ENCODE measurements around the gene HERC4. TPM values are rescaled to one million over a fixed set of nuclear protein-coding genes. Genes with fewer than 3 reads are reported as not detected.
"Not testable (repeated sequence)": the region's sequence is repeated elsewhere in the genome, so short reads cannot be mapped to it uniquely, and the experiment has no call there.

The HERC4 gene
- total RNA-seq, 1 donor from 2014 or later: 41.6 TPM

- H3K36me3 Mint-ChIP-seq (ENCODE audit: low read depth): peaks cover 7% of the 10 kb centered on the region
- H3K27ac Mint-ChIP-seq (ENCODE audit: unreplicated experiment): peak overlapping the region; percentile 85
- H3K27me3 Mint-ChIP-seq (ENCODE audit: low read depth): no peaks in the 10 kb centered on the region
- H3K4me3 Mint-ChIP-seq (ENCODE audit: unreplicated experiment): no peak overlapping the region
- H3K9me3 Mint-ChIP-seq (ENCODE audit: low read depth): no peaks in the 10 kb centered on the region
- H3K4me1 Mint-ChIP-seq (ENCODE audit: low read depth): peaks cover 31% of the 10 kb centered on the region
- no peak for TF ChIP-seq CTCF (IDR thresholded peaks at IDR 0.05)
- DNase-seq (ENCODE audit: low spot score): no peak
These were observed 32.1 kb downstream of the HERC4 start for GRCh38 chr10:68043030-68043429.

- TF ChIP-seq CTCF (IDR thresholded peaks at IDR 0.05): no peak
- H3K9me3 Mint-ChIP-seq (ENCODE audit: low read depth): no peaks in the 10 kb centered on the region
- H3K4me1 Mint-ChIP-seq (ENCODE audit: low read depth): peaks cover 3% of the 10 kb centered on the region
- no peak overlapping the region for H3K4me3 Mint-ChIP-seq (ENCODE audit: unreplicated experiment)
- H3K36me3 Mint-ChIP-seq (ENCODE audit: low read depth): peaks cover 21% of the 10 kb centered on the region
- no peak overlapping the region for H3K27ac Mint-ChIP-seq (ENCODE audit: unreplicated experiment)
- H3K27me3 Mint-ChIP-seq (ENCODE audit: low read depth): no peaks in the 10 kb centered on the region
- DNase-seq (ENCODE audit: low spot score): no peak
These were observed 43.0 kb downstream of the HERC4 start for GRCh38 chr10:68032113-68032512.

- Mint-ChIP-seq H3K27me3 (ENCODE audit: low read depth) (no peaks in the 10 kb centered on the region), H3K9me3 (ENCODE audit: low read depth) (no peaks in the 10 kb centered on the region), H3K36me3 (ENCODE audit: low read depth) (peaks cover 15% of the 10 kb centered on the region), H3K4me3 (ENCODE audit: unreplicated experiment) (no peak overlapping the region), H3K27ac (ENCODE audit: unreplicated experiment) (no peak overlapping the region), H3K4me1 (ENCODE audit: low read depth) (peaks cover 3% of the 10 kb centered on the region)
- no peak for TF ChIP-seq CTCF (IDR thresholded peaks at IDR 0.05)
- DNase-seq (ENCODE audit: low spot score): no peak
These were observed 47.7 kb downstream of the HERC4 start for GRCh38 chr10:68027429-68027828.

GRCh38 chr10:68023292-68023691, 51.8 kb downstream of the HERC4 start:
- peaks cover 3% of the 10 kb centered on the region for H3K4me1 Mint-ChIP-seq (ENCODE audit: low read depth)
- H3K27me3 Mint-ChIP-seq (ENCODE audit: low read depth): no peaks in the 10 kb centered on the region
- no peak overlapping the region for H3K4me3 Mint-ChIP-seq (ENCODE audit: unreplicated experiment)
- no peak for TF ChIP-seq CTCF (IDR thresholded peaks at IDR 0.05)
- H3K27ac Mint-ChIP-seq (ENCODE audit: unreplicated experiment): no peak overlapping the region
- DNase-seq (ENCODE audit: low spot score): no peak
- peaks cover 5% of the 10 kb centered on the region for H3K9me3 Mint-ChIP-seq (ENCODE audit: low read depth)
- H3K36me3 Mint-ChIP-seq (ENCODE audit: low read depth): peaks cover 36% of the 10 kb centered on the region

- not testable (repeated sequence) for H3K27ac Mint-ChIP-seq (ENCODE audit: unreplicated experiment); H3K9me3 Mint-ChIP-seq (ENCODE audit: low read depth); H3K4me1 Mint-ChIP-seq (ENCODE audit: low read depth); H3K27me3 Mint-ChIP-seq (ENCODE audit: low read depth); DNase-seq (ENCODE audit: low spot score); H3K4me3 Mint-ChIP-seq (ENCODE audit: unreplicated experiment)
- peaks cover 30% of the 10 kb centered on the region for H3K36me3 Mint-ChIP-seq (ENCODE audit: low read depth)
These were observed 52.8 kb downstream of the HERC4 start for GRCh38 chr10:68022324-68022723.

- H3K9me3 Mint-ChIP-seq (ENCODE audit: low read depth); H3K4me1 Mint-ChIP-seq (ENCODE audit: low read depth); H3K27ac Mint-ChIP-seq (ENCODE audit: unreplicated experiment): not testable (repeated sequence)
These were observed 58.6 kb downstream of the HERC4 start for GRCh38 chr10:68016519-68016918.

More at GRCh38 chr10:68016519-68016918, 58.6 kb downstream of the HERC4 start:
- not testable (repeated sequence) for H3K4me3 Mint-ChIP-seq (ENCODE audit: unreplicated experiment); DNase-seq (ENCODE audit: low spot score); H3K27me3 Mint-ChIP-seq (ENCODE audit: low read depth)
- peaks cover 26% of the 10 kb centered on the region for H3K36me3 Mint-ChIP-seq (ENCODE audit: low read depth)

Measured in chondrocyte (in vitro differentiated cells).